Tibial nerve (tissue), 4 donors: ENCODE results near the gene COL4A1.

ENCODE experiments used
- EP300 ChIP-seq, 2 donors: sonication (generic); formaldehyde crosslinking; IDR thresholded peaks; one replicate each; pipeline ENCODE4 v1.6.1; 2017; ENCODE audit warnings: antibody characterized with exemption in 2 of 2, mild to moderate bottlenecking in 1 of 2
- TF ChIP-seq, protein P1 (sequence below), 5 experiments: fragments of 200-600 bp in 3 of 5; fragments of 450-650 bp in 2 of 5; sonication (generic) in 3 of 5; IDR thresholded peaks; one replicate each; pipeline ENCODE4 v1.5.1; 2016 to 2019; ENCODE audit warnings: antibody characterized with exemption in 5 of 5, mild to moderate bottlenecking in 3 of 5, moderate library complexity in 2 of 5

GRCh38 chr13:110114316-110114715 is 192.6 kb downstream of the COL4A1 start:
- TF ChIP-seq, protein P1, sequence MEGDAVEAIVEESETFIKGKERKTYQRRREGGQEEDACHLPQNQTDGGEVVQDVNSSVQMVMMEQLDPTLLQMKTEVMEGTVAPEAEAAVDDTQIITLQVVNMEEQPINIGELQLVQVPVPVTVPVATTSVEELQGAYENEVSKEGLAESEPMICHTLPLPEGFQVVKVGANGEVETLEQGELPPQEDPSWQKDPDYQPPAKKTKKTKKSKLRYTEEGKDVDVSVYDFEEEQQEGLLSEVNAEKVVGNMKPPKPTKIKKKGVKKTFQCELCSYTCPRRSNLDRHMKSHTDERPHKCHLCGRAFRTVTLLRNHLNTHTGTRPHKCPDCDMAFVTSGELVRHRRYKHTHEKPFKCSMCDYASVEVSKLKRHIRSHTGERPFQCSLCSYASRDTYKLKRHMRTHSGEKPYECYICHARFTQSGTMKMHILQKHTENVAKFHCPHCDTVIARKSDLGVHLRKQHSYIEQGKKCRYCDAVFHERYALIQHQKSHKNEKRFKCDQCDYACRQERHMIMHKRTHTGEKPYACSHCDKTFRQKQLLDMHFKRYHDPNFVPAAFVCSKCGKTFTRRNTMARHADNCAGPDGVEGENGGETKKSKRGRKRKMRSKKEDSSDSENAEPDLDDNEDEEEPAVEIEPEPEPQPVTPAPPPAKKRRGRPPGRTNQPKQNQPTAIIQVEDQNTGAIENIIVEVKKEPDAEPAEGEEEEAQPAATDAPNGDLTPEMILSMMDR (IDR thresholded peaks at IDR 0.05): no peak
- TF ChIP-seq EP300 (IDR thresholded peaks at IDR 0.05): no peak
